ENCODE data around the gene TTLL1.
A peak's percentile ranks its signal among the peaks of the same experiment; 100 is the strongest.
"Not testable (repeated sequence)": the region's sequence is repeated elsewhere in the genome, so short reads cannot be mapped to it uniquely, and the experiment has no call there.

The TTLL1 gene

DNA sequence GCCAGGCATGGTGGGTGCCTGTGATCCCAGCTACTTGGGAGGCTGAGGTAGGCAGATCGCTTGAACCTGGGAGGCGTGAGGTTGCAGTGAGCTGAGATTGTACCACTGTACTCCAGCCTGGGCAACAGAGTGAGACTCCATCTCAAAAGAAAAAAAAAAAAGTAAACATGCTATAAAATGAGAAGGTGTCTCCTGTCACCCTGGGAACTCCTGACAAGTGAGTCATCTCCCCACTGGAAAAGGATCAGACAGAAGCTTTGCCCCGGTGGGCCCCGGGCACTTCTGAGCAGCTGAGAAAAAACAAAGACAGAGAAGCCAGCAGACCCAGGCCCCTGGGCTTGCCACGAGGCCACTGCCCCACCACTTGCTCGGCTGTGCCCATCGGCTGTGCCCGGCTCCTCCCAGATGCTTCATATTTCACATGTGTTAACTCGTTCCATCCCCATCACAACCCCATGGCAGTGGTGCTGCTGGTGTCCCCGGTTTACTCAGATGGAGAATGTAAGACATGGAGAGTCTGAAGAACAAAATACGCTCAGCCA, 22.3 kb downstream of the TTLL1 start:
- DNase-seq (ENCODE audit: low read depth), result peak; percentile 42

- no peak for DNase-seq (ENCODE audit: low read depth)
These were observed 23.1 kb downstream of the TTLL1 start for GRCh38 chr22:43066134-43066533.

DNA sequence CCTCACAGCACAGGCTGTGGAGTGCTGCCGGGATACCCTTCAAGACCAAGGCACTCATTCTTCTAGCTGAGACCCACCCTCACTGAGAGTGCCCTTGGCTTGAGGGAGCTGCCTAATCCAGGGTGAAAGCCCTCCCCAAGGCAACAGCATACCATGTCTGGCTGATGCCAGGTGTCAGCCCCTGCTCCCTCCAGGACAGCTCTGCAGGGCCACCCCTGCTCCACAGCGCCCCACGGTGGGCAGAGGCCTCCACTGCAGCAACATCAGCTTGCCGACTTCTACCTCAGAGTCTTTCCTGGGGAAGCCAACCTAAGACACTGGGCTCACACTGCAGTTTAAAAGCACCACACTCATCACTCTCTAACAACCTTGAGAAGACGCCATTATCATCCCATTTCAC, 29.0 kb downstream of the TTLL1 start:
- DNase-seq (ENCODE audit: low read depth), result no peak

DNA sequence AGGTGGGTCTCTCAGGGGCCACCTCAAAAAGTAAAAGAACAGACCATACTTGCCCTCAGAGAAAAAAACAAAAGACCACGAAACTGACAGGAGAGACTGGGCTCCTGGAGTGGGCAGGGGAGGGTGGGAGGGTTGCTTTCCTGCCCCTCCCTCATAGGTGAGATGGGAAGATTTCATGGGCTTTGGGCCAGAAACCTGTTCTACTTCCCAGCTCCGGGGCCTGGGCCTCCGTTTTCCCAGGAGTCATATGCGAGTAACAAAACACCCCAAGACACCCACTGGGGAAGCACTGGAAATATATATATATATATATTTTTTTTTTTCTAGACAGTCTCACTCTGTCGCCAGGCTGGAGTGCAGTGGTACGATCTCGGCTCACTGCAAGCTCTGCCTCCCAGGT, 31.6 kb downstream of the TTLL1 start:
- DNase-seq (ENCODE audit: low read depth), result no peak

- no peak for DNase-seq (ENCODE audit: low read depth)
These were observed 36.0 kb downstream of the TTLL1 start for GRCh38 chr22:43053176-43053575.

GRCh38 chr22:43050995-43051394, 38.2 kb downstream of the TTLL1 start:
- no peak for DNase-seq (ENCODE audit: low read depth)

DNA sequence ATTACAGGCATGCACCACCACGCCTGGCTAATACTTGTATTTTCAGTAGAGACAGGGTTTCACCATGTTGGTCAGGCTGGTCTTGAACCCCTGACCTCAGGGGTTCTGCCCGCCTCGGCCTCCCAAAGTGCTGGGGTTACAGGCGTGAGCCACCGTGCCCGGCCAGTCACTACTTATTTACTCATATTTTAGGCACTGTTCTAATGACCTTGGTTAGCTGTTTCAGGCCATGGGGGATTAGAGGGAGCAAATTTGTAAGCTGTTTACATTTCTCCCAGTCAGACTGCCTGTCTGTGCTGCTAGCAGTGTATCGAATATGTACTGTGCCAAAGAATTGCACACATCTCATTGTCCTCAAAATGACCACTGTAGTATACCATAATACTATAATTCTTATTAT, 41.6 kb downstream of the TTLL1 start:
- no peak for DNase-seq (ENCODE audit: low read depth)

DNA sequence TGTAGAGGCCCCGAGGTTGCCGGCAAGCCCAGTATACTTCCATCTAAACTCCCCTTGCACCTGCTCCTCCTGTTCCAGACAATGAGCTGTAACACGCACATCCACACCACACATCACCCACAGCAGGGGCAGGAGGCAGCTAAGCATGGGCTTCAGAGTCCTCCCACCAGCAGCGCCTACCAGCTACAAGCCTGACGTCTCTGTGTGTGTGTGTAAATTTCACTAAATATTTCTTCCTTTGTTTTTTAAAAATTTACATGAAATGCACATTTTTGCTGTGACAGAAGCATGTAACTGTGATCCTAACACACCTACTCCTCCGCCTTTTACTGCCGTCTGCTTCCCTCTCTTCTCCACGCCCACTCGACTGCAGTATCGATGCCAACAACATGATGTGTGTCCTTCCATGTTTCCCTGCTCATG, 44.9 kb downstream of the TTLL1 start:
- no peak for DNase-seq (ENCODE audit: low read depth)

DNA sequence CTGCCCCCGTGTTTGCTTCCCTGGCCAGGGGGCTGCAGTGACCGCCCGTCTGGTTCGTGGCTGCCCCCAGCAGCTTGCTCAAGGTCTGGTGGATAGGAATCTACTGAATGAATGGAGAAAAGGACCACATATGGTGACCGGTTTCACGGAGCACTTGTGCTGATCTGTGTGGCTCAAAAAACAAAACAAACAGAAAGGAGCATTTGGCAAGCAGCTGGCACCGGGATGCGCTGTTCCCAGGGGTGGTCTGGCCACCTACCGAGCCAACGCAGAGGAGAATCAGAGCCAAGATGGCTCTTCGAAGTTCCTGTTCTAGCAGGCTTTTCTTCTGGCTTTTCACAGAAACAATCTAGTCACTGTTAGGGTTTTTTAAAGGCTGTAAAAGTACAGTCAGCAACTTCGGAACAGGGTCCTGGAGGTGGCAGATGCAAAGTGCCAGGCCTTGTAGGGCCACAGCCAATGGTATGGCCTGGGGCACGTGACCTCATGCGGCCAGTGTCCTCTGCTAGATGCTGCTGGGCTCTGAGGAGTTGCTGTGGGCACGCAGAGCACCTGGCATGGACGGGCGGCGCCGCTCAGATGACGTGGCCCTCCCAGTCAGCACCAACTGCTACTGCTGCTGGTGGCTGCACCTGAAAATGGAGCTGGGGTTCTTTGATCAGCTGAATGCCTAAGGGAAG, 47.0 kb downstream of the TTLL1 start:
- no peak for DNase-seq (ENCODE audit: low read depth)

DNA sequence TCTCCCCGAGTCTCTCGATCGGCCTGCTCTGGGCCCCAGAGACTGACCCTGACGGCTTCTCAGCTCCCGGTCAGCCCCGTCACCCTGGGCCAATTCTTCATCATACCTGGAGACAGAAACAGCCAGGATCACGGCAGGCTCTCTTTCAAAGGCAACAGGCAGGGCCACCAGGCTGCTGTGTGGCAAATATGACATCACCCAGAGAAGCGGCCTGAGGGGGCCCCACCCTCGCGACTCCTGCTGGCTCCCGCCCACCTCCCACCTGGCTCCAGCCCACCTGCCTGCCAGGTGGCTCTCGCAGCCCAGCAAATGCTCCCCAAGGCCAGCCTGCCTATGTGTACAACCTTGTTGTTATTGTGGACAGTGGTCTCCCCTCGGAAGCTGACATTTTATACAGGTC, 49.4 kb downstream of the TTLL1 start:
- no peak for DNase-seq (ENCODE audit: low read depth)

- no peak for DNase-seq (ENCODE audit: low read depth)
These were observed 50.9 kb downstream of the TTLL1 start for GRCh38 chr22:43038325-43038724.

- DNase-seq (ENCODE audit: low read depth), result no peak
These were observed 52.8 kb downstream of the TTLL1 start for GRCh38 chr22:43036282-43036829.

DNA sequence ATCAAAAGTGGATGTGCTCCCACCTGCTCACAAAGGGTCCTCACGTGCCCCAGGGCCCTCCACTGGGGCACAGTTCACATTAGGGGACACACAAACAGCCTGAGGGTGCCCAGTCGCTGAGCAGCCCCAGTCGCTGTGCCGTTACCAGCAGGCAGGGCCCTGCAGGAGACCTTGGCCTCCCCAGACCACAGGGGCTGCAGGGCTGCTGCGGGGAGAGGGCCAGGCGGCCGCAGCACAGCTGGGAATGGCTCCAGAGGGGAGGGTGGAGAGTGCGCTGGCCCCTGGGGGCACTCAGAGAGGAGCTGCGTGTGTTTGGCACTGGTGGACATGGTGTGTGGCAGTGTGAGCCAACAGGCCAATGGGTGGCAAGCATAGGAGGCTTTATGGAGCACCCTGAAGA, 53.9 kb downstream of the TTLL1 start:
- DNase-seq (ENCODE audit: low read depth), result no peak

DNA sequence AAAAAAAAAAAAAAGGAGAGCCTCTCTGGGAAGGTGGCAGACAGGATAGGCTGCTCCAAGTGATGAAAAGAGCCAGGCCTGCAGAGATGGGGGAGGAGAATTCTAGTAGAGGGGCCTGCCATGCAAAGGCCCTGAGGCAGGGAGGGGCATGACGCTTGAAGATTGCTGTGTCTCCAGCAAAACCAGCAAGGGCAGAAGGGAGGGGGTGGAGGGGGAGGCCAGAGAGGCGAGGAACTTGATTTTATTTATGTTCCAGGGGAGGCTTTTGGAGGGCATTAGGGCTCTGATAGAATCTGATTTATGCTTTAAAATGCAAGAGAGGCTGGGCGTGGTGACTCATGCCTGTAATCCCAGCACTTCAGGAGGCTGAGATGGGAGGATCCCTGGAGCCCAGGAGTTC, 57.6 kb downstream of the TTLL1 start:
- DNase-seq (ENCODE audit: low read depth), result no peak

DNA sequence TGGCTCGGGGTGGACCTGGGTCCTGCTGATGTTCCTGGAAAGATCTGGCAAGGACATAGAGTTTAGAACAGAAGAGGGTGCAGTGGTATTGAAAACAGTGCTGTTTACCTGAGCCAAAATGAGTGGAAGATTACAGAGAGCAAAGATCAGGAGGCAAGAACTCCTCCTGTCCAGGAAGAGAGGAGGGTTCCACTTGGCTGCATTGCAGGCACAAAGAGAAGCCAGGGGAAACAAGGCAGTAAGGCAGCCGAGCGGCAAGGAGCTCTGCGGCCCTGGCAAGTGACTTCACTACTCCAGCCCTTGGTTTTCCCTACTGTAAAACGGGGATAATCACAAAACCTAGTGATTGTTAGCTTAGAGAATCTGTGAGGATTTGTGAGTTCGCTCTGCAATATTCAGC, 70.6 kb downstream of the TTLL1 start:
- no peak for DNase-seq (ENCODE audit: low read depth)

GRCh38 chr22:43017525-43018460, 71.4 kb downstream of the TTLL1 start:
- no peak for DNase-seq (ENCODE audit: low read depth)

- DNase-seq (ENCODE audit: low read depth), result not testable (repeated sequence)
These were observed 73.0 kb downstream of the TTLL1 start for GRCh38 chr22:43016150-43016549.

GRCh38 chr22:43015677-43016042, 73.5 kb downstream of the TTLL1 start:
- no peak for DNase-seq (ENCODE audit: low read depth)

DNA sequence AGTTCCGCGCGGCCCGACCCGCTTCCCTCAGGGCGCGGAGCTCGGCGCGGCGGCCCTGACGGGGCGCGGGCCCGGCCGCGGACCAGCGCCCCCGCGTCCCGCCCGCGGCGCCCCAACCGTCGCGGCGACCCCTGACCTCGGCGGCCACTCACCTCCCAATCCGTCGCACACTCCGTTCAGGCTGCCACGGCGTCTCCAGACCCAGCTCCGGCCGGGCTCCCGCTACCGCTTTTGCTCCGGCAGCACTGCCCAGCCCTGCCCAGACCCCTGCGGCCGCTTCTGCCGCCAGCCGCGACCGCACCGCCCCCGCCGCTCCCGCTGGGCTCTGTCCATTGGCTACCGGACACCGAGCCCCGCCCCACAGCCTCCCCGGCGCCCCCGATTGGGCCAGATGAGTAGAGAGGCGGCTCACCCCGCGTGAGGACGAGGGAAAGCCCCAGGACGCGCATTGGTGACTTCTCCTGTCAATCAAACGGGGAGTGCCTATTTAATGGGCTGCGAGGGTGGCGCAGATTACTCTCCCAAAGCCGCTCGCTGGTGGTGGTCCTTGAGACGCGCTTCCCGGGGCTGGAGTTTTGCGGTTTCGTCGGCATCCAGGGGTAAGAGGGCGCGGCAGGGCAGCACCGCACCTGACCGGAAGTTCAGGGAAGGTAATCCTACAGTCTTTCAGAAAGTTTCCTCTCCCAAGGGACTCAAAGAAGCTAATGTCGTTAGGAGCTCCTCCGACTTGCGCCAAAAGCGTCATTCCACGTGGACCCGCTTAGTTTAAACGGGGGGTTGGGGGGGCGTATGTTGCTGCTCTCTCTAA, 74.1 kb downstream of the TTLL1 start, which contains the start of gene PACSIN2:
TSS of gene PACSIN2 (minus strand) at position 281 of the 808 bp plus-strand sequence. CDS start 103,069 bp downstream, outside the sequence.
- peak; percentile 89 for DNase-seq (ENCODE audit: low read depth)

DNA sequence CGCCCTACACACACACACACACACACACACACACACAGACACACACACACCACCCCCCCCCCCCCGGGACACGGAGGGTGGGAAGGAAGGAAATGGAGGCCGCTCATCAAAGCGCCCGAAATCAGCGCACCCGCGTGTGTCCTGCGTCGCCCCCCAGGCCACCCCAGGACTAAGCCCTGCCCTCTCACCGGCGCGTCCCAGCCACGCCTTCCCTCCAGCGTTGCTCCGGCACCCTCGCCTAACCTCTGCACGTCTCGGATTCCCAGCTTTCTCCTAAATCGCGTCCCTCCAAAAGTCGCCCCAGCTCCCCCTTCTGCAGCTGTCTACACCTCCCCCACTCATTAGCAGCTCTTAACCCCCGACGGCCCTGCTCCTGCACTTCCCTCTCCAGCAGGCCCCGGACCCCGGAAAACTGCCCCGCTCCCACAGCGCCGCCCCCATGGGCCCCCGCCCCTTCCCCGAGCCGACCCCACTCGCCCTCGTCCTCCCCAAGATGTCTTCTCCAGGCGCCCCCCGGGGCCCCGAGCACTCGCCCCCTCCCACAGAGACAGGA, 74.8 kb downstream of the TTLL1 start:
- DNase-seq (ENCODE audit: low read depth), result no peak

All from HS-27A (cell line).